Frontal cortex (tissue), 4 donors: Measurements from ENCODE around the gene CNTN5. TPM values are rescaled to one million over a fixed set of nuclear protein-coding genes. Genes with fewer than 3 reads are reported as not detected.

Experiments used
- DNase-seq, 2 donors: peaks; one replicate each; pipeline ENCODE4 v3.0.0; 2012; ENCODE audit warnings: low spot score in 2 of 2
- FAIRE-seq: peaks from 2 replicates; lab custom pipeline; 2012; peaks lifted over from hg19 to GRCh38; lab: Jason Lieb, UNC
- total RNA-seq: library from RNA; depleted of rRNA; stranded (reverse); fragments of >200 nt; gene quantifications from one replicate; pipeline ENCODE4 v1.2.3, GENCODE V29; 2014
- donor health status: control.
- donor health status: control.
- donor health status: control.

Gene CNTN5
- total RNA-seq, 1 donor from 2014 or later = 17.9 TPM

GRCh38 chr11:99683933-99684332, 663.2 kb downstream of the CNTN5 start:
- DNase-seq = no peak
- no peak for FAIRE-seq

DNA sequence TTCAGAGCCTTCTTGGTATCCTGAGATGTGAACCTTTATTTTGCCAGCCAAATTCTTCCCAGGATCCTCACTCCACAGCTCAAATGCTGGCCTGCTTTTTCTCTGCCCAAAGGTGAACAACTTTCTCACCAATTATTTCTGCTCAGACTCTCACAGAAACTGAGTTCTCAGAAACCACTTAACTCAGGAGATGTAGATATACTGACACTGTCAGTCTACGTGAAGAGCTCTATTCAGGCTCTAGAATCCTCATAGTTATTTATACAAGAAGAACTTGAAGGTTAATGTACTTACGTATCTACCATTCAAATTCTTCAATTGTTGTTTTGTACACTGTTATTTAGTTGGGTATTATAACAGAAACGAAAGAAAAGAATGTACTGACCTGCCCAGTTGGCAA, 666.1 kb downstream of the CNTN5 start:
- DNase-seq = no peak
- FAIRE-seq = no peak

DNA sequence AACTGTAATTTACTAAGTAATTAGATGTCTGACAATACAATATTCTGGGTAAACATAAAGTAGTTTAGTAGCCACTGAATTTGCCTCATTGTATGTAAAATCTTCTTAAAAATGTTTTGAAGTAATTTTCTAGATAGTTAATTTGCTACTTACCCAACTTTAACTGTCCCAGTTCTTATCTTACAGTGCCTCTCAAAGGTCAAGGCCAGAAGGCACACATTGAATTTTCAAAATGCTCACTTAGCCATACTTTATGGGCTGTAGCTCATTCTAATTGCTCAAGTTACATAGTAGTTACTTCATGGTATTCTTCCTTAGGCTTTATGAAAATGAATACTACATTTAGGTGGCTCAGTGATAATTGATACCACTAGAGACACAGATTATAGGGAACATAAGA, 666.6 kb downstream of the CNTN5 start:
- FAIRE-seq (no peak), DNase-seq (no peak)

DNA sequence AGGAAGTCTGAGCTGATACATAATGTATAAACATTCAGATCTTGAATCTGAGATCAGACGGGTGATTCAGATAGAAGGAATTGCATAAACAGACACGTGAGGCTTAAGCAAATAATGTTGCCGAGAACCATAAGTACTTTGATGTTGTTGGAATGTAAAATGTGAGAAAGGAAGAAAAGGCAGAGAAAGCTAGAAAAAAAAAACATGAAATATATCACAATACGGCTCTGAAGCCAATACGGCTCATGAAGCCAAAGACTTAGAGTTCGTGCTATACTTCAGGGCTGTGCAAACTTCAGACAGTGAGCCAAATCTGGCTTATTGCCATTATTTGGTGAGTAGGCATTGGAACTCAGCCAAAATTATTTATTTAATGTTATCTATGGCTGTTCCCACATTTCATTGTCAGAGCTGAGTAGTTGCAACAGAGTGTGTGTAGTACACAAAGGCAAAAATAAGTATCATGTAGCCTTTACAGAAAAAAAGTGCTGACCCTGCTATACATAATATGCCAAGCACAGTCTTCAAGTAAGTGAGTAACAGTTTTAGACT, 673.3 kb downstream of the CNTN5 start:
- FAIRE-seq (no peak), DNase-seq (no peak)

- DNase-seq (no peak), FAIRE-seq (no peak)
These were observed 674.4 kb downstream of the CNTN5 start for GRCh38 chr11:99695106-99695505.

GRCh38 chr11:99706848-99707247, 686.1 kb downstream of the CNTN5 start:
- FAIRE-seq = no peak
- DNase-seq = no peak

GRCh38 chr11:99708928-99709672, 688.4 kb downstream of the CNTN5 start:
- FAIRE-seq = no peak
- DNase-seq = no peak

GRCh38 chr11:99716302-99716701, 695.6 kb downstream of the CNTN5 start:
- DNase-seq (no peak), FAIRE-seq (no peak)

DNA sequence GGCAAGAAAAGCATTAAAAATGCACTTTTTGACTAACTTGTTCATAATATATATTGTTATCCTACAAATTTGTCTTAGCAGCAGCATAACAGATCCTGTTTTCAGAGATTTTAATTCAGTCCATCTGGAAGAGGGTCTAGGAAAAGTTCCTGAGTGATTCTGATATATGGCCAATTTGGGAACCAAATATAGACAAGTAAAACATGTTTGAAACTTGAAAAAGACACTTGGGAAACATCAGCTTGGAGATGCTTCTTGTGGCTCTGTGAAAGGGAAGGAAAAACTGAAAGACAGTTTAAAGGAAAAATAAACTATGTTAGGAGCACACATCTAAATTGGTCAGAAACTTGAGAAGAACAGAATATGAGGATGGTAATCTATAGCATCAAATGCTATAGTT, 697.5 kb downstream of the CNTN5 start:
- no peak for FAIRE-seq

GRCh38 chr11:99739464-99740089, 718.8 kb downstream of the CNTN5 start:
- DNase-seq (peak in 1 of 2 donors; percentile 14), FAIRE-seq (no peak)

More for the DNA sequence above, 697.5 kb downstream of the CNTN5 start:
- DNase-seq = no peak

- FAIRE-seq (no peak), DNase-seq (no peak)
These were observed 721.8 kb downstream of the CNTN5 start for GRCh38 chr11:99742501-99742900.

DNA sequence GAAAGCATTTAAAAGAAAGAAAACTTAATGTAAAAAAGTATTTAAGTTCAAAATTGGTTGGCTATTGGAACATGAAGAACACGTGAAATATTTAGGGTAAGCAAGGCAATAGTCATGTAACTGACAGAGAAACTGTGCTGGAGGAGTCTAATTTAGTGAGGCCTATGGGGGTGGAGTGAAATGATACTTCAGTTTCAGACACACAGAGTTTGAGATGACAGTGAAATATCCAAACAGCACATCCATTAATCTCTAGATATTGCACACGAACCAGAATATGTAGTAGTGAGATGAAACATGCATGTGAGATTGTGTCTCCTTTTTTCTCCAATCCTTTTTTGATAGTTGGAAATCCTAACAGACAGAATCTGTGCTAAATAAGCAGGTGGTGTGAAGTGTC, 739.0 kb downstream of the CNTN5 start:
- DNase-seq = no peak
- no peak for FAIRE-seq

- DNase-seq (no peak), FAIRE-seq (no peak)
These were observed 746.1 kb downstream of the CNTN5 start for GRCh38 chr11:99766811-99767210.

- no peak for DNase-seq
- no peak for FAIRE-seq
These were observed 752.9 kb downstream of the CNTN5 start for GRCh38 chr11:99773646-99774045.

DNA sequence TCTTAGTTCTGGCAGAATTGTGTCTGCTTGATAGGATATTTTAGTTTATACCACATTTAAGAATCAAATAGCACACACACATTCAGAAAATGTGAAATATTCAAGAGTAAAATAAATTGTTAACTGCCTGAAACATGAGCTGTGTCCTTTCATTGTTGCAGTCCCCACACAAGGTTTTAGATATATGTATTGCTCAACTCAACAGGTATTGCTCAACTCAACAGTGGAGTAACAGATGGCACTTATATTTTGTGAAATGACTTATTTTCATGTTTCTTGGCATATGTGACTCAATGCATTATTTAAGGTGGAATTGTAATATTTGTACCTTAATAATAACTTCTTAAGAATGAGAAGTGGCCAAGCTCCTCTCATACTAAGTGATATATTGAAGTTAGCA, 760.3 kb downstream of the CNTN5 start:
- FAIRE-seq = no peak
- no peak for DNase-seq

DNA sequence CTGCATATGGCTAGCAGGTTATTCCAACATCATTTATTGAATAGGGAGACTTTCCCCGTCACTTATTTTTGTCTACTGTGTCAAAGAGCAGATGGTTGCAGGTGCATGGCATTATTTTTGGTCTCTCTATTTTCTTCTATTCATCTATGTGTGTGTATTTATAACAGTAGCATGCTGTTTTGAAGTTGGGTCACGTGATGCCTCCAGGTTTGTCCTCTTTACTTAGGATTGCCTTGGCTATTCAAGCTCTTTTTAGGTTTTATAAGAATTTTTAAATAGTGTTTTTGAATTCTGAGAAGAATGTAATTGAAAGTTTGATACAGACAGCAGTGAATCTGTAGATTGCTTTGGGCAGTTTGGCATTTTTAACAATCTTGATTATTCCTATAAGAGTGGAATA, 770.6 kb downstream of the CNTN5 start:
- FAIRE-seq (no peak), DNase-seq (no peak)

GRCh38 chr11:99795999-99796398, 775.2 kb downstream of the CNTN5 start:
- DNase-seq (no peak), FAIRE-seq (no peak)

DNA sequence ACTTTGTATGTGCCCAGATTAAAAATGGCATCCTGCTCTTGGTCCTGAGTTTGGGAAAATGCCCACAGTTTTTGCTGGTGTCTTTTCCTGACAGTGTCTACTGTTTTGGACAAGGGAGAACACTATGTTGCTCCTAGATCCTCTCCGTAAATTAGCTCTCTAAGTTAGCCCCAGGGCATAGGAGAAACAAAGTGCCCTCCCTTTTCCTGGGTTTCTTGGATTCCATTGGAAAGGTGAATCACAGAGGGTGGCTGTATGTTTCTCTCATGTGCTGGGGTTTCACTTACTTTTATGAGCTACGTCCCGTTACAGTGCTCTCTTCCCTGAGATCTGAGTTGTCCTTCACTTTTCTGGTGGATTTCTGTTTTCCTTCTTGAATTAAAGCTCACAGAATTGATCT, 782.8 kb downstream of the CNTN5 start:
- DNase-seq (no peak), FAIRE-seq (no peak)

DNA sequence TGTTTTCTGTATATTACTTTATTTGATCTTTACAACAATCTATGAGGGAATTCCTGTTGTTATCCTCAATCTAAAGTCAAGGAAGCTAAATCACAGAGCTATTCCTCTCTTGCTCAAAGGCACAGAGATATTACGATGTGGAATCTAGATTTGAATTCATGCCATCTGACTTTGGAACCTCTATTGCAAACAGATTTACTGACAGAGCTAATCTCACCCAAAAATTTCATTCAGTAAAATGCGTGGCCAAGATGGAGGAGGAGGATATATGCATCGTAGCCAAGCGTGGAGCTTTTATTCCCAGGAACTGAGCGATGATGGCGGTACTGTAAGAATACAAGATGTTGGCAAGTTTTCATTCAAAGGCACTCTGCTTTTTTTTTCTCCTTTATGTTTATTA, 791.8 kb downstream of the CNTN5 start:
- DNase-seq (no peak), FAIRE-seq (no peak)

- DNase-seq (no peak), FAIRE-seq (no peak)
These were observed 793.3 kb downstream of the CNTN5 start for GRCh38 chr11:99814021-99814420.

DNA sequence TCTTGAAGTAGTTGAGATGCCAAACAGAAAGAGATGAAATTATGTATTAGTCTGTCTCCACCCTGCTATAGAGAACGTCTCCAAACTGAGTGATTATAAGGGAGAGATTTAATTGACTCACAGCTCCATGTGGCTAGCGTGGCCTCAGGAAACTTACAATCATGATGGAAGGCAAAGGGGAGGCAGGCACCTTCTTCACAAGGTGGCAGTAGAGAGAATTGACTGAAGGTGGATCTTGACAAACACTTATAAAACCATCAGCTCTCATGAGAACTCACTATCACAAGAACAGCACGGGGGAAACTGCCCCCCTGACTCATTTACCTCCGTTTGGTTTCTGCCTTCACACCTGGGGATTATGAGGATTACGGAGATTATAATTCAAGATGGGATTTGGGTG, 794.0 kb downstream of the CNTN5 start:
- DNase-seq (no peak), FAIRE-seq (no peak)
